HCT116 (cell line): Measurements from ENCODE around the gene RBM8A. TPM values are rescaled to one million over a fixed set of nuclear protein-coding genes. Genes with fewer than 3 reads are reported as not detected.

Source experiments
- ATAC-seq: fragments of 200-7000 bp; cut with Tn5 transposase; 2 replicates; pipeline ENCODE4 v1.9.1; 2020; ENCODE audit warnings: mild to moderate bottlenecking, moderate library complexity
- BruUV-seq: library from RNA; stranded (reverse); fragments of 400-500 nt; replicated peaks from 2 replicates; lab custom pipeline; 2021; lab: Mats Ljungman, UMichigan
- CTCF ChIA-PET: fragments of 300-600 bp; sonication (Branson Sonifier 250); formaldehyde crosslinking; loops from one replicate; lab custom pipeline; 2021; ENCODE audit warnings: antibody characterized with exemption; lab: Charles Lee
- POLR2A ChIA-PET: fragments of 300-600, 350-600 bp; sonication (Branson Sonifier 250); formaldehyde crosslinking; loops from one replicate; lab custom pipeline; 2021; ENCODE audit warnings: antibody characterized with exemption; lab: Charles Lee
- RAD21 ChIA-PET, 2 experiments: fragments of 300-600 bp; sonication (Branson Sonifier 250); formaldehyde crosslinking; loops; one replicate each; lab custom pipeline; 2023; ENCODE audit warnings: low total read pairs in 2 of 2; ENCODE audit not compliant: uncharacterized antibody in 2 of 2, unreplicated experiment in 2 of 2, low non-redundant PET in 1 of 2; lab: Charles Lee
- DNase-seq: peaks from one replicate; pipeline ENCODE4 v3.0.0-alpha.2; 2010; ENCODE audit warnings: low read depth, low spot score
- H2AFZ ChIP-seq: fragments of 200-600 bp; shearing (Covaris generic), sonication (generic); 2 replicates; pipeline ENCODE4 v1.6.1; 2017; ENCODE audit warnings: low read depth, mixed run types, mixed read lengths, antibody characterized with exemption, low read length; ENCODE audit not compliant: poor library complexity, severe bottlenecking
- H3K27ac ChIP-seq: 2 replicates; pipeline ENCODE4 v1.5.1; 2012; ENCODE audit warnings: low read depth, low read length
- H3K27me3 ChIP-seq: fragments of 200-600 bp; sonication (generic); 2 replicates; pipeline ENCODE4 v1.6.1; 2016; ENCODE audit warnings: mixed run types, low read length, mixed read lengths; ENCODE audit not compliant: insufficient read depth
- H3K36me3 ChIP-seq, 2 experiments: fragments of 200-500 bp in 1 of 2; fragments of 200-600 bp in 1 of 2; sonication (Bioruptor generic) in 1 of 2; sonication (generic) in 1 of 2; 2 replicates each; pipeline versions ENCODE4 v1.5.1 to v1.6.1; 2014 to 2016; ENCODE audit warnings: low read length in 2 of 2, inconsistent platforms in 1 of 2, mixed read lengths in 1 of 2, mixed run types in 1 of 2; ENCODE audit not compliant: insufficient read depth in 2 of 2, control insufficient read depth in 1 of 2
- H3K4me1 ChIP-seq, 2 experiments: fragments of 200-600 bp in 1 of 2; sonication (generic) in 1 of 2; 2 replicates each; pipeline versions ENCODE4 v1.5.1 to v1.6.1; 2012 to 2017; ENCODE audit warnings: low read length in 2 of 2, inconsistent platforms in 1 of 2, mild to moderate bottlenecking in 1 of 2, mixed read lengths in 1 of 2, mixed run types in 1 of 2, moderate library complexity in 1 of 2; ENCODE audit not compliant: insufficient read depth in 2 of 2, control insufficient read depth in 1 of 2
- H3K4me2 ChIP-seq: fragments of 200-600 bp; sonication (generic); 2 replicates; pipeline ENCODE4 v1.6.1; 2017; ENCODE audit warnings: mixed run types, low read length, mixed read lengths
- H3K4me3 ChIP-seq, 2 experiments: fragments of 200-600 bp in 1 of 2; sonication (generic) in 1 of 2; replicated peaks in 1 of 2; 2 replicates each; pipeline ENCODE4 v1.5.1; 2011 to 2016; ENCODE audit warnings: low read length in 2 of 2, control low read depth in 1 of 2, low read depth in 1 of 2, mild to moderate bottlenecking in 1 of 2, mixed read lengths in 1 of 2, mixed run types in 1 of 2
- H3K79me2 ChIP-seq: fragments of 200-600 bp; sonication (generic); 2 replicates; pipeline ENCODE4 v1.6.1; 2017; ENCODE audit warnings: mild to moderate bottlenecking, mixed run types, low read length, moderate library complexity, mixed read lengths; ENCODE audit not compliant: insufficient read depth
- H3K9ac ChIP-seq: fragments of 200-600 bp; sonication (generic); 2 replicates; pipeline ENCODE4 v1.6.1; 2016; ENCODE audit warnings: low read length, mixed read lengths
- H3K9me2 ChIP-seq: fragments of 200-600 bp; sonication (generic), shearing (Covaris generic); 2 replicates; pipeline ENCODE4 v1.6.1; 2017; ENCODE audit warnings: mixed run types, mild to moderate bottlenecking, moderate library complexity; ENCODE audit not compliant: insufficient read depth
- H3K9me3 ChIP-seq, 2 experiments: fragments of 200-500 bp in 1 of 2; fragments of 200-600 bp in 1 of 2; sonication (Bioruptor generic) in 1 of 2; sonication (generic) in 1 of 2; 2 replicates each; pipeline ENCODE4 v1.6.1; 2014 to 2017; ENCODE audit warnings: low read length in 2 of 2, mixed read lengths in 2 of 2, inconsistent platforms in 1 of 2, low read depth in 1 of 2, mild to moderate bottlenecking in 1 of 2, mixed run types in 1 of 2, moderate library complexity in 1 of 2; ENCODE audit not compliant: control insufficient read depth in 1 of 2, insufficient read depth in 1 of 2
- H4K20me1 ChIP-seq: fragments of 200-600 bp; sonication (generic), shearing (Covaris generic); 2 replicates; pipeline ENCODE4 v1.6.1; 2017; ENCODE audit warnings: mixed run types, mild to moderate bottlenecking, moderate library complexity; ENCODE audit not compliant: insufficient read depth
- EGR1 ChIP-seq: IDR thresholded peaks from 2 replicates; pipeline ENCODE4 v1.6.1; 2012; ENCODE audit warnings: low read depth
- ELF1 ChIP-seq: IDR thresholded peaks from 2 replicates; pipeline ENCODE4 v1.6.1; 2012; ENCODE audit warnings: low read depth, borderline replicate concordance
- FOSL1 ChIP-seq: IDR thresholded peaks from 2 replicates; pipeline ENCODE4 v1.6.1; 2012; ENCODE audit warnings: low read depth
- YY1 ChIP-seq: IDR thresholded peaks from 2 replicates; pipeline ENCODE4 v1.6.1; 2011; ENCODE audit warnings: low read length, low read depth, moderate library complexity, mild to moderate bottlenecking; ENCODE audit not compliant: insufficient replicate concordance; ENCODE audit errors: extremely low read depth
- ZNF274 ChIP-seq: fragments of 200-500 bp; sonication (Bioruptor generic); IDR thresholded peaks from 2 replicates; pipeline ENCODE4 v1.6.1; 2014; ENCODE audit warnings: mild to moderate bottlenecking, low read depth, low read length, inconsistent platforms
- intact Hi-C: fragments of 100-400 bp; cut with micrococcal nuclease; formaldehyde crosslinking; loops from 2 replicates; pipeline ENCODE4 v1.10.0; 2022
- total RNA-seq: library from RNA; stranded (reverse); gene quantifications from one replicate; pipeline ENCODE4 v1.2.1, GENCODE V29; 2021; ENCODE audit not compliant: unreplicated experiment
- TF ChIP-seq, protein P1 (sequence below), 3 experiments: fragments of 200-600 bp in 1 of 3; sonication (generic) in 1 of 3; IDR thresholded peaks in 2 of 3; conservative IDR thresholded peaks in 1 of 3; 2 replicates each; pipeline ENCODE4 v1.5.1; 2012 to 2017; ENCODE audit warnings: low read depth in 2 of 3, low read length in 2 of 3, antibody characterized with exemption in 1 of 3, borderline replicate concordance in 1 of 3, control low read depth in 1 of 3, mild to moderate bottlenecking in 1 of 3, mixed read lengths in 1 of 3, mixed run types in 1 of 3, moderate library complexity in 1 of 3; ENCODE audit not compliant: insufficient read depth in 1 of 3
- TF ChIP-seq, protein P2 (sequence below): IDR thresholded peaks from 2 replicates; pipeline ENCODE4 v1.6.1; 2012; ENCODE audit warnings: low read depth

RBM8A gene
- total RNA-seq, 1 experiment from 2014 or later = 195 TPM

DNA sequence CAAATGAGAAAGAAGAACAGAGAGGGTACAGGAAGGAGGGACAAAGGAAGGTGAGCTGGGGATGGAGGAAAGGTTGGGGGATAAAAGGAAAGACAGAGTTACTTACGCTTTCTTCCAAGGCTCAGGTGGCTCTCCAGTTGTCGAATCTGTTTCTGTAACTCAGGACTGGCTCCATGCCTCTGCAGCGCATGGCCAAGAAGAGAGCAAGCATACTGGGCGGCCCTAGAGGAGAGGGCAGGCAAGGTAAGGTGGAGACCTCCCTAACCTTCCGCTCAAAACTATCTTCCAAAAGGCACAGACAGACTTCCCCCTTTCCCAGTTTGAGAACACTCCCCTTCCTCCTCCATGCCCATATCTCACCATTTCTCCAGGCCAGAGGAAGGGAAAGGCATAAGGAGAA lies 9.7 kb downstream of the RBM8A start:
- RAD21 ChIA-PET = no interaction called here

More for the DNA sequence above, 9.7 kb downstream of the RBM8A start:
- H3K27ac ChIP-seq = peak overlapping the region; percentile 62
- POLR2A ChIA-PET = no interaction called here
- H4K20me1 ChIP-seq = no peaks in the 10 kb centered on the region
- H3K4me3 ChIP-seq = peak overlapping the region; percentile 74 to 95
- no peaks in the 10 kb centered on the region for H3K9me2 ChIP-seq
- ATAC-seq (no peak), DNase-seq (no peak)
- H3K9ac ChIP-seq = peak overlapping the region; percentile 78
- H2AFZ ChIP-seq = no peak overlapping the region
- H3K9me3 ChIP-seq = no peaks in the 10 kb centered on the region
- H3K36me3 ChIP-seq = peaks cover 0 to 9% of the 10 kb centered on the region in 2 experiments; a peak in 1 of 4 replicates
- intact Hi-C loops = loop anchor here (5.0 kb wide), 1 partner anchor 45 kb away; the partner anchor contains the start of genes ANKRD34A and POLR3GL
- peak overlapping the region; percentile 82 for H3K4me2 ChIP-seq
- H3K4me1 ChIP-seq = peaks cover 9 to 25% of the 10 kb centered on the region in 2 experiments; a peak in 3 of 4 replicates
- H3K79me2 ChIP-seq = no peaks in the 10 kb centered on the region; the same call in 1 of the 2 replicates
- H3K27me3 ChIP-seq = no peaks in the 10 kb centered on the region
- no peak for TF ChIP-seq ELF1
- TF ChIP-seq, protein P1, sequence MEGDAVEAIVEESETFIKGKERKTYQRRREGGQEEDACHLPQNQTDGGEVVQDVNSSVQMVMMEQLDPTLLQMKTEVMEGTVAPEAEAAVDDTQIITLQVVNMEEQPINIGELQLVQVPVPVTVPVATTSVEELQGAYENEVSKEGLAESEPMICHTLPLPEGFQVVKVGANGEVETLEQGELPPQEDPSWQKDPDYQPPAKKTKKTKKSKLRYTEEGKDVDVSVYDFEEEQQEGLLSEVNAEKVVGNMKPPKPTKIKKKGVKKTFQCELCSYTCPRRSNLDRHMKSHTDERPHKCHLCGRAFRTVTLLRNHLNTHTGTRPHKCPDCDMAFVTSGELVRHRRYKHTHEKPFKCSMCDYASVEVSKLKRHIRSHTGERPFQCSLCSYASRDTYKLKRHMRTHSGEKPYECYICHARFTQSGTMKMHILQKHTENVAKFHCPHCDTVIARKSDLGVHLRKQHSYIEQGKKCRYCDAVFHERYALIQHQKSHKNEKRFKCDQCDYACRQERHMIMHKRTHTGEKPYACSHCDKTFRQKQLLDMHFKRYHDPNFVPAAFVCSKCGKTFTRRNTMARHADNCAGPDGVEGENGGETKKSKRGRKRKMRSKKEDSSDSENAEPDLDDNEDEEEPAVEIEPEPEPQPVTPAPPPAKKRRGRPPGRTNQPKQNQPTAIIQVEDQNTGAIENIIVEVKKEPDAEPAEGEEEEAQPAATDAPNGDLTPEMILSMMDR (IDR thresholded peaks at IDR 0.05 in 2 of 3, conservative IDR thresholded peaks at IDR 0.05 in 1 of 3; ENCODE audit: borderline replicate concordance in 1 of 3, insufficient read depth in 1 of 3, low read depth in 2 of 3, low read length in 2 of 3) = no peak
- TF ChIP-seq, protein P2, sequence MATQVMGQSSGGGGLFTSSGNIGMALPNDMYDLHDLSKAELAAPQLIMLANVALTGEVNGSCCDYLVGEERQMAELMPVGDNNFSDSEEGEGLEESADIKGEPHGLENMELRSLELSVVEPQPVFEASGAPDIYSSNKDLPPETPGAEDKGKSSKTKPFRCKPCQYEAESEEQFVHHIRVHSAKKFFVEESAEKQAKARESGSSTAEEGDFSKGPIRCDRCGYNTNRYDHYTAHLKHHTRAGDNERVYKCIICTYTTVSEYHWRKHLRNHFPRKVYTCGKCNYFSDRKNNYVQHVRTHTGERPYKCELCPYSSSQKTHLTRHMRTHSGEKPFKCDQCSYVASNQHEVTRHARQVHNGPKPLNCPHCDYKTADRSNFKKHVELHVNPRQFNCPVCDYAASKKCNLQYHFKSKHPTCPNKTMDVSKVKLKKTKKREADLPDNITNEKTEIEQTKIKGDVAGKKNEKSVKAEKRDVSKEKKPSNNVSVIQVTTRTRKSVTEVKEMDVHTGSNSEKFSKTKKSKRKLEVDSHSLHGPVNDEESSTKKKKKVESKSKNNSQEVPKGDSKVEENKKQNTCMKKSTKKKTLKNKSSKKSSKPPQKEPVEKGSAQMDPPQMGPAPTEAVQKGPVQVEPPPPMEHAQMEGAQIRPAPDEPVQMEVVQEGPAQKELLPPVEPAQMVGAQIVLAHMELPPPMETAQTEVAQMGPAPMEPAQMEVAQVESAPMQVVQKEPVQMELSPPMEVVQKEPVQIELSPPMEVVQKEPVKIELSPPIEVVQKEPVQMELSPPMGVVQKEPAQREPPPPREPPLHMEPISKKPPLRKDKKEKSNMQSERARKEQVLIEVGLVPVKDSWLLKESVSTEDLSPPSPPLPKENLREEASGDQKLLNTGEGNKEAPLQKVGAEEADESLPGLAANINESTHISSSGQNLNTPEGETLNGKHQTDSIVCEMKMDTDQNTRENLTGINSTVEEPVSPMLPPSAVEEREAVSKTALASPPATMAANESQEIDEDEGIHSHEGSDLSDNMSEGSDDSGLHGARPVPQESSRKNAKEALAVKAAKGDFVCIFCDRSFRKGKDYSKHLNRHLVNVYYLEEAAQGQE = no peak
- TF ChIP-seq EGR1 = no peak
- no peak for TF ChIP-seq ZNF274
- no peak for TF ChIP-seq FOSL1
- no peak for TF ChIP-seq YY1
- TF ChIP-seq, all 23 proteins: peak for 0
- CTCF ChIA-PET = no interaction called here
- no TSS peak for BruUV-seq
